HEK293T (cell line): ENCODE data around the gene DNAH8.

ENCODE experiments used
- CTCF ChIA-PET: fragments of 350-600 bp; formaldehyde crosslinking; extraction: SDS; loops from one replicate; lab custom pipeline; 2021; ENCODE audit warnings: antibody characterized with exemption, inconsistent platforms; lab: Yijun Ruan, JAX
- POLR2A ChIA-PET: fragments of 350-600 bp; formaldehyde crosslinking; extraction: SDS; loops from one replicate; lab custom pipeline; 2020; ENCODE audit warnings: antibody characterized with exemption, inconsistent platforms; lab: Yijun Ruan, JAX
- DNase-seq: peaks from one replicate; pipeline ENCODE4 v3.0.0; 2012; ENCODE audit warnings: mixed read lengths; ENCODE audit errors: extremely low spot score
- ARNT ChIP-seq: fragments of 450-650 bp; IDR thresholded peaks from 2 replicates; pipeline ENCODE4 v1.6.1; 2017; ENCODE audit warnings: mild to moderate bottlenecking
- BHLHE40 ChIP-seq: fragments of 450-650 bp; IDR thresholded peaks from 2 replicates; pipeline ENCODE4 v1.6.1; 2016; ENCODE audit warnings: mild to moderate bottlenecking, moderate library complexity, borderline replicate concordance
- CTBP1 ChIP-seq: fragments of 450-650 bp; IDR thresholded peaks from 2 replicates; pipeline ENCODE4 v1.6.1; 2016; ENCODE audit warnings: borderline replicate concordance
- ELF4 ChIP-seq: fragments of 450-650 bp; IDR thresholded peaks from 2 replicates; pipeline ENCODE4 v1.6.1; 2017; ENCODE audit warnings: antibody characterized with exemption
- FOXA1 ChIP-seq: fragments of 450-650 bp; IDR thresholded peaks from 2 replicates; pipeline ENCODE4 v1.6.1; 2016; ENCODE audit warnings: mild to moderate bottlenecking
- FOXK2 ChIP-seq: fragments of 450-650 bp; IDR thresholded peaks from 2 replicates; pipeline ENCODE4 v1.6.1; 2016; ENCODE audit warnings: mild to moderate bottlenecking
- FOXM1 ChIP-seq: fragments of 450-650 bp; IDR thresholded peaks from 2 replicates; pipeline ENCODE4 v1.6.1; 2017; ENCODE audit warnings: mild to moderate bottlenecking, borderline replicate concordance
- HDGF ChIP-seq: fragments of 450-650 bp; IDR thresholded peaks from 2 replicates; pipeline ENCODE4 v1.6.1; 2017; ENCODE audit warnings: antibody characterized with exemption, borderline replicate concordance
- L3MBTL2 ChIP-seq: fragments of 450-650 bp; conservative IDR thresholded peaks from 2 replicates; pipeline ENCODE4 v1.6.1; 2016; ENCODE audit warnings: mild to moderate bottlenecking
- LEF1 ChIP-seq: fragments of 450-650 bp; IDR thresholded peaks from 2 replicates; pipeline ENCODE4 v1.6.1; 2017; ENCODE audit warnings: mild to moderate bottlenecking, borderline replicate concordance
- NFRKB ChIP-seq: fragments of 450-650 bp; IDR thresholded peaks from 2 replicates; pipeline ENCODE4 v1.6.1; 2016; ENCODE audit warnings: mild to moderate bottlenecking, moderate library complexity
- PKNOX1 ChIP-seq: fragments of 450-650 bp; IDR thresholded peaks from 2 replicates; pipeline ENCODE4 v1.6.1; 2016
- SP1 ChIP-seq: fragments of 450-650 bp; IDR thresholded peaks from 2 replicates; pipeline ENCODE4 v1.6.1; 2017
- SUZ12 ChIP-seq: fragments of 450-650 bp; IDR thresholded peaks from 2 replicates; pipeline ENCODE4 v1.6.1; 2016; ENCODE audit warnings: mild to moderate bottlenecking
- TARDBP ChIP-seq: fragments of 450-650 bp; IDR thresholded peaks from 2 replicates; pipeline ENCODE4 v1.6.1; 2016
- ZNF384 ChIP-seq: fragments of 450-650 bp; IDR thresholded peaks from 2 replicates; pipeline ENCODE4 v1.6.1; 2016

Gene DNAH8

GRCh38 chr6:39050453-39051112 is 335.5 kb downstream of the DNAH8 start:
- ChIA-PET CTCF (interaction anchor here (0.9 kb wide), 1 partner anchor 52 kb away, joined by 4 read pairs; no protein-coding TSS in a partner anchor), POLR2A (interaction anchor here (1.1 kb wide), 1 partner anchor 9 kb away, joined by 4 read pairs; no protein-coding TSS in a partner anchor)
- TF ChIP-seq TARDBP (no peak), ARNT (no peak), ELF4 (no peak), PKNOX1 (no peak), FOXK2 (no peak), LEF1 (no peak), SP1 (no peak), FOXA1 (no peak), HDGF (no peak), NFRKB (no peak)
- no peak for DNase-seq

GRCh38 chr6:39051399-39052122 is 336.4 kb downstream of the DNAH8 start:
- no peak for DNase-seq
- ChIA-PET POLR2A (interaction anchor here (1.1 kb wide), 1 partner anchor 8 kb away, joined by 4 read pairs; no protein-coding TSS in a partner anchor), CTCF (no interaction called here)
- no peak for TF ChIP-seq ZNF384

GRCh38 chr6:39053016-39053624 is 338.0 kb downstream of the DNAH8 start:
- POLR2A ChIA-PET: no interaction called here
- TF ChIP-seq TARDBP (no peak), PKNOX1 (no peak), NFRKB (no peak), HDGF (no peak), L3MBTL2 (no peak), ARNT (no peak), FOXK2 (no peak), SP1 (no peak), LEF1 (no peak), FOXA1 (no peak), FOXM1 (no peak), ZNF384 (no peak), ELF4 (no peak), CTBP1 (no peak), SUZ12 (no peak), BHLHE40 (no peak)
- CTCF ChIA-PET: no interaction called here
- DNase-seq: no peak

- TF ChIP-seq NFRKB (no peak), SUZ12 (no peak), FOXK2 (no peak), FOXA1 (no peak), PKNOX1 (no peak), L3MBTL2 (no peak), CTBP1 (no peak), ELF4 (no peak), SP1 (no peak), ARNT (no peak), HDGF (no peak), LEF1 (no peak)
- CTCF ChIA-PET: no interaction called here
- DNase-seq: no peak
- POLR2A ChIA-PET: no interaction called here
Observed at GRCh38 chr6:39053854-39054576, 338.9 kb downstream of the DNAH8 start.

GRCh38 chr6:39054577-39055142 is 339.5 kb downstream of the DNAH8 start:
- no peak for TF ChIP-seq SP1
- no peak for TF ChIP-seq ARNT
- TF ChIP-seq BHLHE40: no peak
- no peak for TF ChIP-seq HDGF
- TF ChIP-seq FOXA1: no peak
- no peak for TF ChIP-seq SUZ12
- TF ChIP-seq PKNOX1: no peak
- TF ChIP-seq LEF1: no peak
- no peak for TF ChIP-seq CTBP1
- TF ChIP-seq TARDBP: no peak
- TF ChIP-seq FOXK2: no peak
- TF ChIP-seq L3MBTL2: no peak
- no peak for TF ChIP-seq ZNF384
- TF ChIP-seq ELF4: no peak
- TF ChIP-seq FOXM1: no peak
- no peak for TF ChIP-seq NFRKB
- CTCF ChIA-PET: no interaction called here
- DNase-seq: no peak
- POLR2A ChIA-PET: no interaction called here
